GM21526 (cell line): ENCODE data around the gene FUT9.

Experiments used
- ATAC-seq: cut with Tn5 transposase; IDR thresholded peaks from one replicate; pipeline ENCODE4 v1.9.1; 2021; ENCODE audit warnings: moderate library complexity; ENCODE audit not compliant: unreplicated experiment, low FRiP score

Gene FUT9

DNA sequence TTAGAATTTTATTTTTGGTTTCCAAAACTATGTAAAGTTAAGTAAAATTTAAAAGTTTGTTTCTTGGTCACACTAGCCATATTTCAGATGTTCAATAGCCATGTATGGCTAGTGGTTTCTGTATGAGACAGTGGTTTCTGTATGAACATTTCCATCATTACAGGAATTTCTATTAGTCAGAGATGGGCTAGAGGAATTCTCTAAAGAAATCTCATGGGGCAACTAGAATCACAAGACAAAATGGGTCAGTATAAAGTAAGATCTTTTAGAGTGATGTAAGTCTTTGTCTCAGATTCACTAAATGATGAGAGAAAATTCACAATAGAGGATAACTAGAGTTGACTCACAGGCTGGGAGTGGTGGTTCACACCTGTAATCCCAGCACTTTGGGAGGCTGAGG is 149.0 kb downstream of the FUT9 start:
- no peak for ATAC-seq

DNA sequence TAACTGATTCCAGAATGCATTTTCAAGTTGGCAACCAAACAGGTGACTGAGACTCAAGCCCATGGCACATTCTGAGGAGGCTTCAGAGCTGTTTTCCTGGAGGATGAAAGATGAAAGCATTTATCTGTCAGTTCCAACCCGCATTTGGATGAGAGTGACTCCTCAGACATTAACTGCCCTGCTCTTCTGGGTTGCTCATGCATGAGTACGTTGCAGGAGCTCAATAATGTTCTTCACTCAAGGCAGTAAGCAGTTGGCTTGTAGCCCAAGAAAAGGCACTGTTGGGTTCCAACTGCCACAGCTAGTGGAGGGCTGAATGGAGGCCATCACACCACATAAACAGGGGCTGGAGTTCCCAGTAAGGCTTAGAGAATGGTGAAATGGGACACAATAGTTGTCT is 155.3 kb downstream of the FUT9 start:
- no peak for ATAC-seq

DNA sequence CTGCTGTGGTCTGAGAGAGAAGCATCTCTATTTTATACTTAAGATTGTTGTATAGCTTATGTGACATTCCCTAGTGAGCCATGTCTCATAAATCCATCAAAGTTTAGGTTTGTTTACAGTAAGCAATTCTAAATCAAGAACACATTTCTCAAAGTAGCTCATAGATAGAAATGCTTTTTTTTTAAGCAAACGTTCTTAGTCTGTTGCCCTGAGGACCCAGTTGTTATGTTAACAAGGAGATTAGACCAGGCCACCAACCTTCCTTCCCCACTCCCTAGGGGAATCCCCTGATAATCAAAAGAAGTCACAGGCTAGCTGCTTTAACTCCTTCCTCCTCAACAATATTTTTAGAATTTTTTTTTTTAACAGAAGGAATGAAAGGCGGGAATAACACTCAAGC is 169.0 kb downstream of the FUT9 start:
- no peak for ATAC-seq

DNA sequence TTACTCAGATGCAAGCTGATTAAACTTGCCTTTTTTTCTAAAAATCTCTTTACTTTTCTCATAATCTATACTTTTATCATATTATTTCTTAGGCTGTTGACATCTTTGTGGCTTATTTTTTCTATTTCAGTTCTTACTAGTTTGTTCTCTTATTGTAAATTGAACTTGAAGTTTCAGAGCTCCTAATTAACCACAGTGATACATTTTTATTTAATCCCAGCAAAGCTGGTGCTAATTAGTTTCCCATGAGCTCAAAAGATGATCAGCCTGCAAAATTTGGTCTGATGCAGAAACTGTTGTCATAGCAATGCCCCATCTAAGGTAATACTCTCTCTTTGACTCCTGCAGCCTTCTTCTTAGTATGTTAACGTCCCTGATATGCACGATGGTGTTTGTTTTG is 170.3 kb downstream of the FUT9 start:
- no peak for ATAC-seq

DNA sequence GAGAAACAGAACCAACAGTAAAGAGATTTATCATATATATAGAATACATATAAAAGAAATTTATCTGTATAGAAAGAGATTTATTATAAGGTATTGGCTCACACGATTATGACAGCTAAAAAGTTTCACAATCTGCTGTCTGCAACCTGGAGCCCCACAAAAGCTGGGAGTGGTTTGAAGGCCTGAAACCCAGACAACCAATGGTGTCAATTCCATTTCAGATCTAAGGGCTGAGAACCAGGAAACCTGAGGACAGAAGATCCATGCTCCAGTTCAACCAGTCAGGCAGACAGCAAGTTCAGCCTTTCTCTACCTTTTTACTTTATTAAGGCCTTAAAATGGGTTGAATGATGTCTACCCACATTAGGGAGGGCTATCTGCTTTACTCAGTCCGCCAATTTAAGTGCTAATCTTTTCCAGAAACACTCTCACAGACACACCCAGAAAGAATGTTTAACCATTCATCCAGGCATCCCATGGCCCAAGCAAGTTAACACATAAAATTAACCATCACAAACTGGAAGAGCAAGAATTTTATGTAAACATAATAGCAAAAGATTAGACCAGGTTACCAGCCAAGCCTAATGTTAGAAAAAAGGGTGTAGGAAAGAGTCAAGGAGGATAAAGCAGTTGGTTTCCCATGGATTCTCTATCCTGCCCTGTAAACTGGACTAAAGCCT is 170.9 kb downstream of the FUT9 start:
- no peak for ATAC-seq

DNA sequence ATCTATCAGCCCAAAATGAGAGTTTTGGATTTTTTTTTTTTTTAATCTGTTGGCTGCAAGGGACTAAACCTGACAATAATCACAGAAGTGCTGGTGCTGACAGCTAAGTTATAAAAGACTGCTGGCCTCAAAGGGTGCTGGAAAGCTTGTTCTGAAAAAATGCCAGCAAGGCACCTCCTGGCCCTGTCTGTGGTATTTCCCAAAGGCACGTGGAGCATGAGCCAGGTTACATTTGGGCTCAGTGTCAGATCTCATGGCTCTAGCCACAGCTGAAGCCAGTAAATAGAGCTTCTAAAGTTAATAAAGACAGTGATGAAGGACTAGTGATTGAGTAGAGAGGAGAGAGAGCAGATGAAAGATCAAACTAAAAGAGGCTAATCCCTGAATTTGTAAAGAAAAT is 178.9 kb downstream of the FUT9 start:
- no peak for ATAC-seq

DNA sequence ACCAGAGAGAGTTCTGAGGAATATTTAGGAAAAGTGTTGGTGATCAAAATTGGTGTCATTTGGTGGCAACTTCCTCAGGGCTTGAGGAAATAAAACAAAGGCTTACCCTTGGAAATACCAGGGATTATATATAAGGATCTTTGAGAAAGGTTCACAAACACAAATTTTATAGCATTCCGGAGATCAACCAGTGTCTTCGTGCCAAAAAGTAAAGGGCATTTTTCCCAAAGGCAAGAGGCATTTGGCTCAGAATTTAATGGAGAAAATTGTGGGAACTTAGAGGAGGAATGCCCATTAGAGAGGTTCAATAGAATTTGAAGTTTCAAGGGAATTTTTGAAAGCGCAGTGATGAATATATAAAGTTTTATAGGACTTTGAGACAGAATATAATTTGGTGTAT is 179.5 kb downstream of the FUT9 start:
- no peak for ATAC-seq

DNA sequence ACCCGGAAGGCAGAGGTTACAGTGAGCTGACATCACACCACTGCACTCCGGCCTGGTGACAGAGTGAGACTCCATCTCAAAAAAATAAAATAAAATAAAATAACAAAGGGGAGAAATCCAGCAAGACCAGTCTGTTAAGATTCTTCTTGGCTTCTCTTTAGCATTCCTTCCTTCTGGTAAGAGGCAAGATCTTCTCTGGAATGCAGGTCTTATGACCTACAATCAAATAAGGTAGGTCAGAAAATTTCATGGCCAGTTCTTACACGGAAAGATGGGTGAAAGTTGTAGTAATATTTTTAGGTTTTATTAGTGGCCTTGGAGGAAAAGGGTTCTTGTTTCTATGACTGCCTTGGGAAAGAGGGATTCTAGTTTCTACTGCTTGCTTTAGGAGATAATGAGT is 180.9 kb downstream of the FUT9 start:
- no peak for ATAC-seq

DNA sequence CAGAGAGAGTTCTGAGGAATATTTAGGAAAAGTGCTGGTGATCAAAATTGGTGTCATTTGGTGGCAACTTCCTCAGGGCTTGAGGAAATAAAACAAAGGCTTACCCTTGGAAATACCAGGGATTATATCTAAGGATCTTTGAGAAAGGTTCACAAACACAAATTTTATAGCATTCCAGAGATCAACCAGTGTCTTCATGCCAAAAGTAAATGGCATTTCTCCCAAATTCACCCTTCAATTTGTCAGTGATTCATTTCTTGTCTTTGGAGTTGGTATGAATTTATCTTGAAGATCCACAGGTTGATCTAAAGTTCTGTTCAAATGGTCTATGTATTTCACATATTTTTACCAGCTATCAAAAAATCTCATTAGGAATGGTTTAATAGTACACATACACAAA is 181.5 kb downstream of the FUT9 start:
- ATAC-seq = no peak

DNA sequence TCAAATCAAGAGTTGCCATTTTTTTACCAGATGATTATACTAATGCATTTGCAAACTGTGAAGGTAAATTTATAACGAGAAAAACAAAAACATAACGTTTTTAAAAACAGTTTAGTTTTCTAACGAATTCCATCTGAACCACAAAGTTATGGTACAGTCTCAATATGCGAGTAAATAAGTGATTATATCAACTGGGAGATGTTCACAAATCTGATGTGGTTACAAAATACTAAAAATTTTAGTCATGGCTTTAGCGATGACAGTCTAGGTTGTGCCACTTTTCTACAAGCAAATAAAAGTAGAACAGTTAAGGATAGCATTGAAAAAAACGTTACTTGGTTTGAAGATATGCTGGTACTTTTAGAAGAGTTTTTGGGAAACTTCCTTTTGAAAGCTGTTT is 186.8 kb downstream of the FUT9 start:
- no peak for ATAC-seq

DNA sequence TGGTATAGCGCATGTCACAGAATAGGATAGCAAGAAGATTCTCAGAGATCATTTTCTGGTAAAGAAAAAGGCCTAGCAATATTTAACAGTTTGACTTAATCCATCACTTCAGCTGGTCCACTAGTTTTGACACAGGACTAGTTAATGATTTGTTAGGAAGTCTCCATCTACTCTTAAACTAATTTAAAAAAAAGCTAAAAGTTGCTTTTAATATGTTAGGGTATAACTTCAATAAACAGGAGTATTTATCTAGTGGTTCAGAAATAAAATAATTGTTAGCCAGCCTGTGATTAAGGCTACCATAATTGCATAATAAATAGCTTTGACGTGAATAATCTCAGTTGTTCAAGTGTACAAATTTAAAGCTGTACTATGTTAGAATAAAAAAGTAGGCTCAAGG is 195.6 kb downstream of the FUT9 start:
- ATAC-seq = no peak

DNA sequence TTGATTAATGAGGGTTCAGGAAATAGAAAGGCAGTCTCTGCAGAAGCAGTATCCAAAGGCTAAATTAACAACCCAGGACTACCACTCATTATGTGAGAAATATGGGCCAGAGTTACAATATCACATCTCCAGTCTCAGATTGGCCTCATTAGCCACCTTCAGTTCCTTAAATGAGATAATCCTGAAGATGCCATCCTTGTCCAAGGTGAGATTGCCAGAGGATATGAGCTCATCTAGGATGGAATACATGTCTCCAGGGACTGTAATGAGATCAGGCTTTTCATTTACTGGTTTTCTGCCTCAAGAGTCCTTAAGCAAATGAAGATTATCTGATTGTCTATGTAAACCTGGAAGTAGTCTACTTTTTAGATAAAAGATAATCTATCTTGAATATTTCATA is 196.3 kb downstream of the FUT9 start:
- ATAC-seq = no peak

DNA sequence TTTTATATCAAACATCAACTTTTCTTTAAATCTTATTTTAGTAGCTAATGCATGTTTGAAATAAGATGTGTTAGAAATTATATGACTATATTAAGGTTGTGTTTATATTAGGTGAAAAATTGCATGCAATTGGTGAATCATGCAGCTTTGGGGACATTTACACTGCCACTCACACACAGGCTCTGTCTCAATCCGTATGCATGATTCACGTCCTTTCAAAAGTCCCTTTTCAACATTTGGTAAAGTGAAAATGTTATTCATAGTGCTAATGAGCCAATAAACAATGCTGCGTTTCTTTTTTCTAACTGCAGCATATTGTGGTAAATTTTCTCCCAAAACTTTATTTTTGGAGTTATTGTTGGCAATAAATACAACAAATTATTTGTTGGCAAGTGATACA is 198.0 kb downstream of the FUT9 start:
- no peak for ATAC-seq

DNA sequence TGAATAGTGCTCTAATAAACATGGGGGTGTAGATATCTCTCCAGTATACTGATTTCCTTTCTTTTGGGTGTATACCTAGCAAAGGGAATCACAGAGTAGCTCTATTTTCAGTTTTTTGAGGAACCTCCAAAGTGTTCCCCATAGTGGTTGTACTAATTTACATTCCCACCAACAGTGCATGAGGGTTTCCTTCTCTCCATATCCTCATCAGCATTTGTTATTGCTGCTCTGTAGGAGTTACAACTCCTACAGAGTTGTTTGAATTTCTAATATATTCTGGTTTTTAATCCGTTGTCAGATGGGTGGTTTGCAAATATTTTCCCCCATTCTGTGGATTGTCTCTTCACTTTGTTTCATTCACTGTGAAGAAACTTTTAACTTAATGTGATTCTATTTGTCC is 207.9 kb downstream of the FUT9 start:
- ATAC-seq = no peak

DNA sequence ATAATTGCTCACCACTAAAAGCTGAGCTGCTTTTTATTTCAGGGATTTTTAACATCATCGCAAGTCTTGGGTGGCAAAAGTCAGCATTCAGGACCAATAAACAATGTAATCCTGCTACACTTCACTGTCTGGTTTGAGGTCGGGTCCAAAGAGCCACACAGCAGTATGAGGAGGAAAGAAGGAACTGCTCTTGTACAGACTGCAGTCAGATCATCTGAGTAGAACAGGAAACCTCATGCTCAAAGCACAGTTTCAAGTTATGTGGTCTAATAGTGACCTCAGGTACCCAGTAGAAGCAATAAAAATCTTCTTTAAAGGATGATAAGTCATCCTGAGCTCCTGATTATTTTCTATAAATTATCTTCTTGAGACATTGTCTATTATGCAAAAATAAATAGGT is 211.4 kb downstream of the FUT9 start:
- ATAC-seq = no peak

DNA sequence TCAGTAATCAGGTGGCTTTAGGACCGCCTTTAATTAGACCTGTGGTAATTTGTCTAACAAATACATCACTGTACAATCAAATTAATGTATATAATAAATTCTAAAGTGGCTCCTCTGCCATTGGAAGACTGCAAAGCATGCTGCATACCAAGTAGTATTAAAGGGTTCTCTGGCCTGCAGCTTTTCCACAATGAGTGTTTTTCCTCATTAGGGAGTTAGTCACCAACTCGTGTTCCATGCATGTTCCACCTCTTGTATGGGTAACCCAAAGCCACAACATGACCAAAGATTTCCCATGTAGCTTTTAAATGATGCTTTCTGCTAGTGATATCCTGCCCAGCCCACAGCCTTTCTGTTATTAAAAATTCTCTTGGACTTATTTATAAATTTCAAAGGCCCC is 218.7 kb downstream of the FUT9 start:
- ATAC-seq = no peak

DNA sequence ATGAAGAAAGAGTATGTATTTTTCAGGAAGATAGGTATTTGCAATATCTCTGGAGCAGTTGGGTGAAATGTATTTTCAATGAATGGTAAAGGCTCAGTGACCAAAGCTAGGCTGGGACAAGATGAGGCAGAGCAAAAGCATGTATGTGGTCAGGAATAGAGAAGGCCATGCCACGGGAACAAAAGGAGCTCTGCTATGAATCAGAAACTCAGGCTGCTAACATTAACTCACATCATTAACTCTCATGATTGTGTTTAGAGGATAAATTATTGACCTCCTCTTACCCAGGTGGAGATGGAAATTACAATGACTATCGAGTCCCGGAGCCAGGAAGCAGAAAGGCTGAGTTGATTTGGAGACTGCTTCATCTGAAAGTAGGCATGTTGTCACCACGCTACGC is 220.2 kb downstream of the FUT9 start:
- no peak for ATAC-seq

DNA sequence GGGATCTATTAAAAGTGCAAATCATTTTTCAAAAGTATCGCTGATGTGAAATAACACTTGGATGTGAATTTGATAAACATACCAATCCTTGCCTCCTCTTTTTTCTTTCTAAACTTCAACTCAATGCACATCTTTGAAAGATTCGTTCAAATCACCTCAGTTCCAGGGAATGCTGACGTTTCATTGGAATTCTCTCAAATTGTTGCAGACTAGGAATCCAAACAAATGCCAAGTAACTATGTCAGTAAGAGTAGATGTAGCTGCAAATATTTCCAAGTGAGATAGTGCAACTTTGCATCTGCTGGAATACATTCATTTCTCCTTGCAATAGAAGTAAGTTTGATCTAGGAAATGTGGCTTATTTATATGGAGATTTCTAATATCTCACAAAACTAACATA is 220.7 kb downstream of the FUT9 start:
- ATAC-seq = no peak

DNA sequence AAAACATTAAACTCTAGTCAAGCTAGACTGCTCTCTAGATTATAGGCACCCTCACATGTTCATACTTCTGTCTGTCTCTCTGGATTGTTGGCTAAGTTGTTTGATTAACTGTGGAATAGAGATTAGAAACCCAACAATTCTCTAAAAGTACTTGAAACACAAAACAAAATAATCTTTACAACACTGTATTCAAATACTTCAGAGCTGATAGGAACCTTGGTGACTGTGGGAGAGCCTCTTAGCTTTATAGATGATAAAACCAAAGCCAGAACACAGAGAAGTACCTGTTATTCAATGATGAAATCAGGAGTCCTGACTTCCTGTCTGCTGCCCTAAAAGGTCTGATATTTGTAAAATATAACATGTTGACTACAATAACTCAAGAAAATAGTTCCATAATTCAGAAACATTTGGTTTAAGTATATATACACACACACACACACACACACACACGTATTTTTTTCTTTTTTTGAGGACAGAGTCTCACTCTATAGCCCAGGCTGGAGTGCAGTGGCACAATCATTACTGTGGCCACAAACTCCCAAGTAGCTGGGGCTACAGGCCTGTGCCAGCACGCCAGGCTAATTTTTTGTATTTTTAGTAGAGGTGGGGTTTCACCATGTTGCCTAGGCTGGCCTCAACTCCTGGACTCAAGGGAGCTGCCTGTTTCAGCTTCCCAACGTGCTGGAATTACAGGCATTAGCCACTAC is 222.0 kb downstream of the FUT9 start:
- no peak for ATAC-seq

DNA sequence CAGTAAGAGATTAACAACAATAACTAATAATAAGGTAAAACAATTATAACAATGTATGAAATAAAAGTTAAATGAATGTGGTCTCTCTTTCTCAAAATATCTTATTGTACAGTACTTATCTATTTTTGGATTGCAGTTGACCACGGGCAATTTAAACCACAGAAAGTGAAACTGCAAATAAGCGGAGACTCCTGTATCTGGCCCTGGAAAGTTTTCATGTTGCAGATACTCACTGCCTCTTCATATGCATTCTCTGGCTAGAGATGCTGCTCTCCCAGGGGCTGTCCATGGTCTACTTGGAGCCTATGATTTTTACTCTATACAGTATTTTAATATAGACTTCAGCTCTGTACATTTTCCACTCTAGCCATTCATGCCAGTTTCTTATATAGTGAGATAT is 230.8 kb downstream of the FUT9 start:
- ATAC-seq = no peak

DNA sequence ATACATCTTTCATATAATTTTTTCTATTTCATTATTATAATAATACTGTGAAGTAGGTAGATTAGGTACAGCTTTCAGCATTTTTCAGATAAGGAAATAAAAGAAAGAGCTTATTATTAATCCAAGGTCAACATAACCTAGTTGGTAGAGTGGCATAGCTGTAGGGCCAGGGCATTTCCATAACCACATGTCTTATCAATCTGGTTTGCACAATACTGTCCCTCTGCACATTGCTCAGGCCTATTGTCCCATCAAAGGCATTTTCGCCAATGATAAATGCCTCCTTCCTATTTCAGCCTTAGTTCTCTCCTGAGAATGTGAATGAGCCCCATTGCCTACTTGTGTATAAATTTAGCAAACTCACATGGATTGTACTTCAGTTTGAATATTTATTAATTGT is 234.0 kb downstream of the FUT9 start:
- no peak for ATAC-seq

DNA sequence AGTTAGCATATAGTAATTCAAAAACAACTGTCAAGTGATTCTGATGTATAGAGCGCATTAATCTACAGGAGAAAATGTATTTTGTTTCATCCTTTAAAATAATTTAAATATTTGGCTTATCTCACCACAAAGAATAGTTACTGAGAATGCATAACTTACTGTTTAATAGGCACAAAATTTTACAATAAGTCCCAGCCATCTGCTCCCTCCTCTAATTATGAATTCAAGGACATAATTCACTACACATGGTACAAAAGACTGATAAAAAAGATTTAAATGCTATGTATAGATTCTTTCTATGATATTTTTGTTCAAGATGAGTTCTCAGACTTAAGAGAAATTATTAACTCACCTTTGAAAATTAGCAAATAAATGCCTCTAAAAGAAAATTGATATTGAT is 242.0 kb downstream of the FUT9 start:
- ATAC-seq = no peak
